ENCODE data around the gene SH3BP5.
A peak's percentile ranks its signal among the peaks of the same experiment; 100 is the strongest.

SH3BP5 gene

DNA sequence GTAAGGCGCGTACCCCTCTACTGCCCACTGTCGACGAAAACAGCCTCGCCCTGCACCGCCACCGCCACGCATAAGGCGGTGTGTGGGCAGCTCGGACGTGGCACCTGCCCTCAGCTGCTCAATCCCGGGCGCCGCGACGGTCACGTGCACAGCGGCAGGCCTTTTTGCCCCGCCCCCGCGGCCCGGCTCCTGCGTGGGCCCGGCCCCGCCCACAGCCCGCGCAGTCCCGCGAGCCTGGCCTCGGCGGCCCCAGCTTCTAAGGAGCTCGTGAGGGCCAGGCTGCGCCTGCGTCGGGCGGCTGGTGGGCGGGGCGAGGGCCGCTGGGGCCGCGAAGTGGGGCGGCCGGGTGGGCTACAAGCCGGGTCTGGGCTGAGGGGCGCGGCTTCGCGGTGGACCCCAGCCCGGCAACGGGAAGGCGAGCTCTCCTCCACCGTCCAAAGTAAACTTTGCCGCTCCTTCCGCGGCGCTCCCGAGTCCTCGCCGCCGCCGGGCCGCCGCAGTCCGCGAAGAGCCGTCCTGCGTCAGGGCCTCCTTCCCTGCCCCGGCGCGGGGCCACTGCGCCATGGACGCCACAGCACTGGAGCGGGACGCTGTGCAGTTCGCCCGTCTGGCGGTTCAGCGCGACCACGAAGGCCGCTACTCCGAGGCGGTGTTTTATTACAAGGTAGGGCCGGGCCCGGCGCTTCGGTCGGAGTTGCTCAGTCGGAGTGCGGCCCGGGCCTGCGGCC is 126.3 kb downstream of the SH3BP5 start, which contains the start of gene CAPN7:
Gene CAPN7 (plus strand): TSS at position 313 of the 728 bp plus-strand sequence. CDS start 250 bp downstream, at position 563.
- DNase-seq (ENCODE audit: low read depth, low spot score), result peak; percentile 87

GRCh38 chr3:15205482-15205933 is 126.9 kb downstream of the SH3BP5 start:
- DNase-seq (ENCODE audit: low read depth, low spot score), result no peak

Measured in activated CD4-positive, CD25-positive, alpha-beta regulatory T cell treated with anti-CD3 and anti-CD28 coated beads, Interleukin-2, amount 50 U/mL, for 16 hours (primary cell).